HG03175 (cell line): ENCODE measurements around the gene RPS6KC1.
"Not testable (repeated sequence)": the region's sequence is repeated elsewhere in the genome, so short reads cannot be mapped to it uniquely, and the experiment has no call there.

Experiments
- ATAC-seq: cut with Tn5 transposase; IDR thresholded peaks from one replicate; pipeline ENCODE4 v1.9.1; 2021; ENCODE audit warnings: mild to moderate bottlenecking, moderate library complexity; ENCODE audit not compliant: unreplicated experiment

RPS6KC1 gene

GRCh38 chr1:213103377-213104306, 52.6 kb downstream of the RPS6KC1 start:
- ATAC-seq: no peak

- ATAC-seq: no peak
Observed at GRCh38 chr1:213104604-213105003, 53.6 kb downstream of the RPS6KC1 start.

GRCh38 chr1:213106298-213106697, 55.3 kb downstream of the RPS6KC1 start:
- no peak for ATAC-seq

GRCh38 chr1:213107613-213108012, 56.6 kb downstream of the RPS6KC1 start:
- no peak for ATAC-seq

GRCh38 chr1:213110349-213111300, 59.6 kb downstream of the RPS6KC1 start:
- no peak for ATAC-seq

- ATAC-seq: no peak
Observed at GRCh38 chr1:213111502-213111901, 60.5 kb downstream of the RPS6KC1 start.

GRCh38 chr1:213112723-213113122, 61.7 kb downstream of the RPS6KC1 start:
- ATAC-seq: not testable (repeated sequence)

GRCh38 chr1:213117699-213118180, 66.7 kb downstream of the RPS6KC1 start:
- not testable (repeated sequence) for ATAC-seq

- ATAC-seq: no peak
Observed at GRCh38 chr1:213119794-213120193, 68.8 kb downstream of the RPS6KC1 start.

GRCh38 chr1:213120386-213120785, 69.3 kb downstream of the RPS6KC1 start:
- no peak for ATAC-seq

GRCh38 chr1:213120961-213121360, 69.9 kb downstream of the RPS6KC1 start:
- no peak for ATAC-seq

- ATAC-seq: no peak
Observed at GRCh38 chr1:213122514-213122929, 71.5 kb downstream of the RPS6KC1 start.

- no peak for ATAC-seq
Observed at GRCh38 chr1:213123087-213123486, 72.0 kb downstream of the RPS6KC1 start.

GRCh38 chr1:213123536-213123935, 72.5 kb downstream of the RPS6KC1 start:
- ATAC-seq: no peak

GRCh38 chr1:213124590-213124989, 73.5 kb downstream of the RPS6KC1 start:
- ATAC-seq: no peak

- no peak for ATAC-seq
Observed at GRCh38 chr1:213125643-213126042, 74.6 kb downstream of the RPS6KC1 start.

GRCh38 chr1:213127074-213127473, 76.0 kb downstream of the RPS6KC1 start:
- ATAC-seq: no peak

- ATAC-seq: no peak
Observed at GRCh38 chr1:213131851-213132655, 81.0 kb downstream of the RPS6KC1 start.

GRCh38 chr1:213135572-213135971, 84.5 kb downstream of the RPS6KC1 start:
- no peak for ATAC-seq

- ATAC-seq: no peak
Observed at GRCh38 chr1:213136190-213136917, 85.3 kb downstream of the RPS6KC1 start.
